Endodermal cell (in vitro differentiated cells): ENCODE data around the gene RBP4. TPM values are rescaled to one million over a fixed set of nuclear protein-coding genes. Genes with fewer than 3 reads are reported as not detected.

Experiments used
- DNase-seq: peaks from one replicate; pipeline ENCODE4 v3.0.0-alpha.2; 2017
- H3K27ac ChIP-seq: 2 replicates; pipeline ENCODE4 v1.5.1; 2013; ENCODE audit warnings: mild to moderate bottlenecking, low read depth, low read length, moderate library complexity
- H3K27me3 ChIP-seq: 2 replicates; pipeline ENCODE4 v1.6.1; 2013; ENCODE audit warnings: mild to moderate bottlenecking, low read length, moderate library complexity; ENCODE audit not compliant: insufficient read depth, control insufficient read depth, poor library complexity, severe bottlenecking
- H3K36me3 ChIP-seq: 2 replicates; pipeline ENCODE4 v1.7.0; 2013; ENCODE audit warnings: mild to moderate bottlenecking, low read length, moderate library complexity; ENCODE audit not compliant: control insufficient read depth, insufficient read depth
- H3K4me1 ChIP-seq: one replicate; pipeline ENCODE4 v1.7.0; 2013; ENCODE audit warnings: low read length; ENCODE audit not compliant: control insufficient read depth, insufficient read depth
- H3K4me3 ChIP-seq: 2 replicates; pipeline ENCODE4 v1.5.1; 2013; ENCODE audit warnings: mild to moderate bottlenecking, low read length, moderate library complexity
- H3K9ac ChIP-seq: 2 replicates; pipeline ENCODE4 v1.6.1; 2013; ENCODE audit warnings: mild to moderate bottlenecking, low read length, moderate library complexity; ENCODE audit not compliant: poor library complexity, severe bottlenecking; ENCODE audit errors: extremely low read depth
- H3K9me3 ChIP-seq: 2 replicates; pipeline ENCODE4 v1.6.1; 2013; ENCODE audit warnings: mild to moderate bottlenecking, low read length, moderate library complexity; ENCODE audit not compliant: control insufficient read depth
- H3K27ac Mint-ChIP-seq: 2 replicates; pipeline ENCODE4 v1.8.0; 2020; ENCODE audit warnings: mixed read lengths
- H3K27me3 Mint-ChIP-seq: 2 replicates; pipeline ENCODE4 v1.8.0; 2021; ENCODE audit warnings: mild to moderate bottlenecking, mixed read lengths; ENCODE audit not compliant: insufficient read depth
- H3K36me3 Mint-ChIP-seq: 2 replicates; pipeline ENCODE4 v1.8.0; 2020; ENCODE audit warnings: low read depth, mixed read lengths
- H3K4me1 Mint-ChIP-seq: 2 replicates; pipeline ENCODE4 v1.8.0; 2020; ENCODE audit warnings: mixed read lengths
- H3K4me3 Mint-ChIP-seq: 2 replicates; pipeline ENCODE4 v1.8.0; 2020; ENCODE audit warnings: mild to moderate bottlenecking, moderate library complexity, mixed read lengths
- H3K9me3 Mint-ChIP-seq: 2 replicates; pipeline ENCODE4 v1.8.0; 2020; ENCODE audit warnings: mild to moderate bottlenecking, mixed read lengths
- CTCF ChIP-seq: fragments of 200-600 bp; sonication (generic); conservative IDR thresholded peaks from 2 replicates; pipeline ENCODE4 v1.5.0; 2021; ENCODE audit warnings: antibody characterized with exemption, mild to moderate bottlenecking
- WGBS, 2 experiments: methylation state at CpG; one replicate each; pipeline versions ENCODE4 v1.1.5 to v1.1.7; 2013; ENCODE audit warnings: missing lambda C conversion rate in 2 of 2, mixed read lengths in 1 of 2; ENCODE audit not compliant: insufficient coverage in 1 of 2, insufficient read length in 1 of 2; 5-methylcytosine and 5-hydroxymethylcytosine counted together
- total RNA-seq, 2 donors: library from RNA; stranded (reverse); fragmentation: NEBNext Ultra II Directional in 1 of 2; extraction: Animal tissue kit (Norgen Biotek cat#: 25700) in 1 of 2; gene quantifications; 2 replicates in 1 of 2; 3 replicates in 1 of 2; pipeline ENCODE4 v1.2.1, GENCODE V29; 2021

The RBP4 gene
- total RNA-seq, 2 donors from 2014 or later, result 0.82 to 0.86 TPM

GRCh38 chr10:93554316-93554663 lies 46.7 kb downstream of the RBP4 start:
- Mint-ChIP-seq H3K9me3 (peaks cover under 1% of the 10 kb centered on the region), H3K4me1 (peaks cover 4% of the 10 kb centered on the region), H3K4me3 (no peak overlapping the region), H3K36me3 (no peaks in the 10 kb centered on the region), H3K27ac (no peak overlapping the region), H3K27me3 (peaks cover 9% of the 10 kb centered on the region)
- no peaks in the 10 kb centered on the region for H3K4me1 ChIP-seq
- no peaks in the 10 kb centered on the region for H3K9me3 ChIP-seq
- H3K36me3 ChIP-seq, result no peaks in the 10 kb centered on the region
- no peak overlapping the region for H3K27ac ChIP-seq
- no peaks in the 10 kb centered on the region for H3K27me3 ChIP-seq
- 91 to 100% methylated on average over 1 of the region's 1 CpG for WGBS, 2 experiments
- no peak for TF ChIP-seq CTCF
- no peak overlapping the region for H3K4me3 ChIP-seq
- H3K9ac ChIP-seq, result no peak overlapping the region
- no peak for DNase-seq

- Histone ChIP-seq H3K4me3 (no peak overlapping the region), H3K27ac (no peak overlapping the region), H3K27me3 (no peaks in the 10 kb centered on the region), H3K4me1 (no peaks in the 10 kb centered on the region), H3K36me3 (no peaks in the 10 kb centered on the region), H3K9ac (no peak overlapping the region), H3K9me3 (no peaks in the 10 kb centered on the region)
- WGBS, 2 experiments, result 92 to 93% methylated on average over 4 to 8 of the region's 8 CpGs
- peak; percentile 38 for DNase-seq
- Mint-ChIP-seq H3K36me3 (no peaks in the 10 kb centered on the region), H3K4me3 (no peak overlapping the region), H3K4me1 (peaks cover 4% of the 10 kb centered on the region), H3K27me3 (peaks cover 9% of the 10 kb centered on the region), H3K9me3 (no peaks in the 10 kb centered on the region), H3K27ac (no peak overlapping the region)
- no peak for TF ChIP-seq CTCF
Observed at GRCh38 chr10:93553482-93554315, 47.3 kb downstream of the RBP4 start.

GRCh38 chr10:93552780-93553179 lies 48.3 kb downstream of the RBP4 start:
- 80 to 100% methylated on average over 1 of the region's 3 CpGs for WGBS, 2 experiments
- H3K27me3 Mint-ChIP-seq, result peaks cover 8% of the 10 kb centered on the region
- DNase-seq, result peak; percentile 4
- no peaks in the 10 kb centered on the region for H3K9me3 Mint-ChIP-seq
- peak; percentile 5 for TF ChIP-seq CTCF
- H3K4me3 Mint-ChIP-seq, result no peak overlapping the region
- H3K27me3 ChIP-seq, result no peaks in the 10 kb centered on the region
- no peak overlapping the region for H3K4me3 ChIP-seq
- H3K4me1 ChIP-seq, result no peaks in the 10 kb centered on the region
- H3K9me3 ChIP-seq, result no peaks in the 10 kb centered on the region
- H3K9ac ChIP-seq, result no peak overlapping the region
- no peaks in the 10 kb centered on the region for H3K36me3 ChIP-seq
- peaks cover 4% of the 10 kb centered on the region for H3K4me1 Mint-ChIP-seq
- H3K36me3 Mint-ChIP-seq, result no peaks in the 10 kb centered on the region
- H3K27ac Mint-ChIP-seq, result no peak overlapping the region
- no peak overlapping the region for H3K27ac ChIP-seq
